CD14-positive monocyte (primary cell): Measurements from ENCODE around the gene ANP32B. TPM values are rescaled to one million over a fixed set of nuclear protein-coding genes. Genes with fewer than 3 reads are reported as not detected.
"Not testable (repeated sequence)": the region's sequence is repeated elsewhere in the genome, so short reads cannot be mapped to it uniquely, and the experiment has no call there.

ENCODE experiments used
- DNase-seq, 3 donors: peaks; one replicate each; pipeline ENCODE4 v3.0.0-alpha.2; 2011 to 2022
- H2AFZ ChIP-seq: 2 replicates; pipeline ENCODE4 v1.6.0; 2012; ENCODE audit warnings: mild to moderate bottlenecking, low read depth, low read length, inconsistent platforms; ENCODE audit not compliant: insufficient read depth, poor library complexity, severe bottlenecking
- H3K27ac ChIP-seq, 2 donors: 1 replicate in 1 of 2; 2 replicates in 1 of 2; pipeline ENCODE4 v1.5.1; 2012 to 2013; ENCODE audit warnings: low read length in 2 of 2, control low read depth in 1 of 2, inconsistent platforms in 1 of 2, low read depth in 1 of 2, mild to moderate bottlenecking in 1 of 2
- H3K27me3 ChIP-seq, 2 donors: one replicate each; pipeline versions ENCODE4 v1.6.0 to v1.6.1; 2011 to 2013; ENCODE audit warnings: low read length in 2 of 2; ENCODE audit not compliant: control insufficient read depth in 2 of 2, insufficient read depth in 2 of 2
- H3K36me3 ChIP-seq, 2 donors: replicated peaks in 1 of 2; 1 replicate in 1 of 2; 2 replicates in 1 of 2; pipeline versions ENCODE4 v1.5.1 to v1.6.1; 2012 to 2013; ENCODE audit warnings: low read length in 2 of 2, control low read depth in 1 of 2, inconsistent platforms in 1 of 2, mild to moderate bottlenecking in 1 of 2; ENCODE audit not compliant: insufficient read depth in 2 of 2, control insufficient read depth in 1 of 2
- H3K4me1 ChIP-seq, 2 donors: 1 replicate in 1 of 2; 2 replicates in 1 of 2; pipeline versions ENCODE4 v1.5.1 to v1.6.1; 2012 to 2013; ENCODE audit warnings: low read length in 2 of 2, control low read depth in 1 of 2, inconsistent platforms in 1 of 2, mild to moderate bottlenecking in 1 of 2, moderate library complexity in 1 of 2; ENCODE audit not compliant: insufficient read depth in 2 of 2, control insufficient read depth in 1 of 2
- H3K4me2 ChIP-seq: replicated peaks from 2 replicates; pipeline ENCODE3; 2012; ENCODE audit warnings: low read length, moderate library complexity, mild to moderate bottlenecking; ENCODE audit not compliant: poor library complexity, severe bottlenecking; ENCODE audit errors: extremely low read depth
- H3K4me3 ChIP-seq, 3 experiments: fragments of 200-600 bp in 1 of 3; sonication (generic) in 1 of 3; replicated peaks in 1 of 3; 1 replicate in 2 of 3; 2 replicates in 1 of 3; pipeline ENCODE4 v1.5.1; 2011 to 2013; ENCODE audit warnings: low read length in 3 of 3, mild to moderate bottlenecking in 3 of 3, control low read depth in 2 of 3, low read depth in 2 of 3, inconsistent platforms in 1 of 3, moderate library complexity in 1 of 3
- H3K79me2 ChIP-seq: 2 replicates; pipeline ENCODE4 v1.6.0; 2012; ENCODE audit warnings: mild to moderate bottlenecking, control low read depth, inconsistent platforms, low read length, moderate library complexity; ENCODE audit not compliant: insufficient read depth
- H3K9ac ChIP-seq: 2 replicates; pipeline ENCODE4 v1.6.0; 2017; ENCODE audit warnings: low read length, mild to moderate bottlenecking; ENCODE audit not compliant: insufficient read depth, poor library complexity, severe bottlenecking
- H3K9me3 ChIP-seq, 2 donors: replicated peaks in 1 of 2; 1 replicate in 1 of 2; 2 replicates in 1 of 2; pipeline versions ENCODE4 v1.5.1 to v1.6.1; 2012 to 2013; ENCODE audit warnings: low read length in 2 of 2, control low read depth in 1 of 2; ENCODE audit not compliant: control insufficient read depth in 1 of 2, insufficient read depth in 1 of 2
- H4K20me1 ChIP-seq: 2 replicates; pipeline ENCODE4 v1.6.0; 2012; ENCODE audit warnings: mild to moderate bottlenecking, low read length, control low read depth, moderate library complexity; ENCODE audit not compliant: insufficient read depth
- H3K27ac Mint-ChIP-seq, 7 donors: one replicate each; pipeline ENCODE4 v1.8.0; 2020; ENCODE audit warnings: mild to moderate bottlenecking in 7 of 7, mixed read lengths in 7 of 7, moderate library complexity in 6 of 7, inconsistent platforms in 2 of 7
- H3K27me3 Mint-ChIP-seq, 3 donors: one replicate each; pipeline ENCODE4 v1.8.0; 2021 to 2022; ENCODE audit warnings: low read depth in 3 of 3, mild to moderate bottlenecking in 3 of 3, mixed read lengths in 3 of 3, moderate library complexity in 3 of 3, inconsistent platforms in 1 of 3
- H3K36me3 Mint-ChIP-seq, 2 donors: one replicate each; pipeline ENCODE4 v1.8.0; 2020; ENCODE audit warnings: mixed read lengths in 2 of 2, inconsistent platforms in 1 of 2, mild to moderate bottlenecking in 1 of 2
- H3K4me1 Mint-ChIP-seq: one replicate; pipeline ENCODE4 v1.8.0; 2020; ENCODE audit warnings: mild to moderate bottlenecking, mixed read lengths
- H3K4me3 Mint-ChIP-seq, 2 donors: one replicate each; pipeline ENCODE4 v1.8.0; 2020; ENCODE audit warnings: mild to moderate bottlenecking in 2 of 2, mixed read lengths in 2 of 2, moderate library complexity in 1 of 2
- H3K9me3 Mint-ChIP-seq, 7 donors: one replicate each; pipeline ENCODE4 v1.8.0; 2020 to 2022; ENCODE audit warnings: mixed read lengths in 7 of 7, mild to moderate bottlenecking in 6 of 7, moderate library complexity in 6 of 7, inconsistent platforms in 2 of 7
- WGBS: methylation state at CpG from one replicate; pipeline ENCODE4 v1.1.5; 2013; ENCODE audit warnings: missing lambda C conversion rate; ENCODE audit not compliant: insufficient coverage; 5-methylcytosine and 5-hydroxymethylcytosine counted together
- intact Hi-C, 2 donors: fragments of 100-400 bp; cut with micrococcal nuclease; formaldehyde crosslinking; loops; one replicate each; pipeline versions ENCODE4 v1.15.0 to v1.15.1; 2023
- polyA plus RNA-seq, 3 donors: library from polyadenylated mRNA; depleted of rRNA in 1 of 3; unstranded in 2 of 3; stranded (reverse) in 1 of 3; fragments of 300-500 nt in 2 of 3; fragments of >200 nt in 1 of 3; fragmentation: Illumina TruSeq in 2 of 3; gene quantifications; 1 replicate in 2 of 3; 2 replicates in 1 of 3; pipeline ENCODE4 v1.2.3, GENCODE V29; 2012 to 2021
- TF ChIP-seq, protein P1 (sequence below): fragments of 200-600 bp; IDR thresholded peaks from one replicate; pipeline ENCODE4 v1.8.0; 2022; ENCODE audit warnings: antibody characterized with exemption, mild to moderate bottlenecking

The ANP32B gene
- polyA plus RNA-seq, 3 donors: 29.7 to 40.7 (median 30.8) TPM

DNA sequence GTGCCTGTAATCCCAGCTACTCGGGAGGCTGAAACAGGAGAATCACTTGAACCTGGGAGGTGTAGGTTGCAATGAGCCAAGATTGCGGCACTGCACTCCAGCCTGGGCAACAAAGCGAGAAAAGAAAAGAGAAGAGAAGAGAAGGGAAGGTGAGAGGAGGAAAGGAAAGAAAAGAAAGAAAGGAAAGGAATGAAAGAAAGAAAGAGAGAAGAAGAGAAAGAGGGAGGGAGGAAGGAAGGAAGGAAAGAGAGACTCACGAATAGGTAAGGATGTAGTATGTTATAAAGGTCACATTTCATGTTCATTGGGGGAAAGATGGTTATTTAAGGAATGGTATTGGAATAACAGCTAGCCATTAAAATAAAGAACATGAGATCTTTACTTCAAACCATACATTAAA lies 10.4 kb upstream of the ANP32B start:
- TF ChIP-seq, protein P1, sequence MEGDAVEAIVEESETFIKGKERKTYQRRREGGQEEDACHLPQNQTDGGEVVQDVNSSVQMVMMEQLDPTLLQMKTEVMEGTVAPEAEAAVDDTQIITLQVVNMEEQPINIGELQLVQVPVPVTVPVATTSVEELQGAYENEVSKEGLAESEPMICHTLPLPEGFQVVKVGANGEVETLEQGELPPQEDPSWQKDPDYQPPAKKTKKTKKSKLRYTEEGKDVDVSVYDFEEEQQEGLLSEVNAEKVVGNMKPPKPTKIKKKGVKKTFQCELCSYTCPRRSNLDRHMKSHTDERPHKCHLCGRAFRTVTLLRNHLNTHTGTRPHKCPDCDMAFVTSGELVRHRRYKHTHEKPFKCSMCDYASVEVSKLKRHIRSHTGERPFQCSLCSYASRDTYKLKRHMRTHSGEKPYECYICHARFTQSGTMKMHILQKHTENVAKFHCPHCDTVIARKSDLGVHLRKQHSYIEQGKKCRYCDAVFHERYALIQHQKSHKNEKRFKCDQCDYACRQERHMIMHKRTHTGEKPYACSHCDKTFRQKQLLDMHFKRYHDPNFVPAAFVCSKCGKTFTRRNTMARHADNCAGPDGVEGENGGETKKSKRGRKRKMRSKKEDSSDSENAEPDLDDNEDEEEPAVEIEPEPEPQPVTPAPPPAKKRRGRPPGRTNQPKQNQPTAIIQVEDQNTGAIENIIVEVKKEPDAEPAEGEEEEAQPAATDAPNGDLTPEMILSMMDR: no peak
- intact Hi-C loops: no loop called here
- peak overlapping the region in 1 of 7 donors; percentile 52 for H3K27ac Mint-ChIP-seq
- Histone ChIP-seq H2AFZ (no peak overlapping the region), H3K4me3 (no peak overlapping the region), H3K36me3 (no peaks in the 10 kb centered on the region), H3K4me1 (no peaks in the 10 kb centered on the region), H3K9ac (no peak overlapping the region), H3K4me2 (no peak overlapping the region), H3K27ac (no peak overlapping the region), H4K20me1 (no peaks in the 10 kb centered on the region), H3K27me3 (no peaks in the 10 kb centered on the region), H3K9me3 (no peaks in the 10 kb centered on the region), H3K79me2 (no peaks in the 10 kb centered on the region)
- 100% methylated on average over 2 of the region's 4 CpGs for WGBS
- H3K27me3 Mint-ChIP-seq: peaks cover 0 to 5% (median 5%) of the 10 kb centered on the region in 3 donors
- H3K9me3 Mint-ChIP-seq: peaks cover 0 to 7% (median 3%) of the 10 kb centered on the region in 7 donors
- H3K36me3 Mint-ChIP-seq: no peaks in the 10 kb centered on the region
- DNase-seq: no peak
- H3K4me1 Mint-ChIP-seq: no peaks in the 10 kb centered on the region
- no peak overlapping the region for H3K4me3 Mint-ChIP-seq

DNA sequence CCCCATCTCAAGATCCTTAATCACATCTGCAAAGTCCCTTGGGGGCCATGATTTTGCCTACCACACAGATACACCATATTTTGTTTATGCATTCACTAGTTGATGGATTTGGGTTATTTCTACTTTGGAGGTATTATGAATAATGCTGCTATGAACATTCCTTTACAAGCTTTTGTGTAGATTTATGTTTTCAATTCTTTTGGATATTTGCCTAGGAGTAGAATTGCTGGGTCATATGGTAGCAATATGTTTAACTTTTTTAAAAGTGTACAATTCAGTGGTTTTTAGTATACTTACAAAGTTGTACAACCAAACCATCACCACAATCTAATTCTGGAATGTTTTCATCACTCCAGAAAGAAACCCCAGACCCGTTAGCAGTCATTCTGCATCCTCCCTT lies 7.8 kb upstream of the ANP32B start:
- peaks cover 0 to 7% (median 3%) of the 10 kb centered on the region in 7 donors for H3K9me3 Mint-ChIP-seq
- H3K36me3 ChIP-seq: no peaks in the 10 kb centered on the region

DNA sequence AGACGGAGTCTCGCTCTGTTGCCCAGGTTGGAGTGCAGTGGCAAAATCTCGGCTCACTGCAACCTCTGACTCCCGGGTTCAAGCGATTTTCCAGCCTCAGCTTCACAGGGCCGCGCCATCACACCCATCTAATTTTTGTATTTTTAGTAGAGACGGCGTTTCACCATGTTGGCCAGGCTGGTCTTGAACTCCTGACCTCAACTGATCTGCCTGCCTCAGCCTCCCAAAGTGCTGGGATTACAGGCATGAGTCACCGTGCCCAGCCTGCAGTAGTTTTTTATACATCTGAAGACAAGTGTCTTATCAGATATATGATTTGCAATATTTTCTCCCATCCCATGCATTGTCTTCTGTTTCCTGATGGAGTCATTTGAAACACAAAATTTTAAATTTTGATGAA lies 6.5 kb upstream of the ANP32B start:
- not testable (repeated sequence) for H3K79me2 ChIP-seq
- WGBS: 100% methylated on average over 7 of the region's 10 CpGs

More for the DNA sequence above, 7.8 kb upstream of the ANP32B start:
- Histone ChIP-seq H3K4me1 (no peaks in the 10 kb centered on the region), H3K27ac (no peak overlapping the region), H3K9me3 (no peaks in the 10 kb centered on the region), H3K79me2 (no peaks in the 10 kb centered on the region), H3K4me2 (no peak overlapping the region), H2AFZ (no peak overlapping the region), H3K9ac (no peak overlapping the region), H3K4me3 (no peak overlapping the region), H4K20me1 (no peaks in the 10 kb centered on the region), H3K27me3 (no peaks in the 10 kb centered on the region)
- H3K27ac Mint-ChIP-seq: no peak overlapping the region
- TF ChIP-seq, protein P1: no peak
- DNase-seq: no peak
- H3K36me3 Mint-ChIP-seq: no peaks in the 10 kb centered on the region
- no peaks in the 10 kb centered on the region for H3K4me1 Mint-ChIP-seq
- H3K27me3 Mint-ChIP-seq: peaks cover 0 to 5% (median 5%) of the 10 kb centered on the region in 3 donors
- intact Hi-C loops: no loop called here
- H3K4me3 Mint-ChIP-seq: no peak overlapping the region
- 11% methylated on average over 1 of the region's 1 CpG for WGBS

More for the DNA sequence above, 6.5 kb upstream of the ANP32B start:
- H3K36me3 ChIP-seq, H3K27ac ChIP-seq, H3K4me2 ChIP-seq, DNase-seq, H3K4me1 Mint-ChIP-seq, H3K36me3 Mint-ChIP-seq, H3K4me3 Mint-ChIP-seq, H2AFZ ChIP-seq, H3K4me3 ChIP-seq, H3K27me3 ChIP-seq, H4K20me1 ChIP-seq, H3K27me3 Mint-ChIP-seq, H3K4me1 ChIP-seq, intact Hi-C loops, H3K9ac ChIP-seq, H3K9me3 Mint-ChIP-seq, H3K9me3 ChIP-seq, H3K27ac Mint-ChIP-seq: not testable (repeated sequence)
